GM23338 (cell line): ENCODE data around the gene SYNGR3. TPM values are rescaled to one million over a fixed set of nuclear protein-coding genes. Genes with fewer than 3 reads are reported as not detected.
A peak's percentile ranks its signal among the peaks of the same experiment; 100 is the strongest.

Experiments
- ATAC-seq: fragments of 200-7000 bp; cut with Tn5 transposase; 3 replicates; pipeline ENCODE4 v1.9.1; 2020
- DNase-seq: peaks from one replicate; pipeline ENCODE4 v3.0.0-alpha.2; 2015; ENCODE audit warnings: low spot score
- H2AFZ ChIP-seq: fragments of 200-600 bp; sonication (generic); 2 replicates; pipeline ENCODE4 v1.8.0; 2016; ENCODE audit warnings: antibody characterized with exemption, mild to moderate bottlenecking, moderate library complexity
- H3F3A ChIP-seq: fragments of 200-600 bp; sonication (generic); replicated peaks from 2 replicates; pipeline ENCODE4 v1.8.0; 2017; ENCODE audit warnings: antibody characterized with exemption, mixed run types, low read depth
- H3K27ac ChIP-seq: fragments of 200-600 bp; sonication (generic); 2 replicates; pipeline ENCODE4 v1.6.1; 2016; ENCODE audit warnings: low read depth
- H3K27me3 ChIP-seq: fragments of 200-600 bp; sonication (generic); 2 replicates; pipeline ENCODE4 v1.8.0; 2016; ENCODE audit warnings: mild to moderate bottlenecking, mixed run types, moderate library complexity; ENCODE audit not compliant: insufficient read depth
- H3K36me3 ChIP-seq: fragments of 200-600 bp; sonication (generic); 2 replicates; pipeline ENCODE4 v1.8.0; 2016; ENCODE audit warnings: mild to moderate bottlenecking; ENCODE audit not compliant: insufficient read depth
- H3K4me1 ChIP-seq: fragments of 200-600 bp; sonication (generic); 2 replicates; pipeline ENCODE4 v1.8.0; 2016; ENCODE audit warnings: mild to moderate bottlenecking, moderate library complexity; ENCODE audit not compliant: insufficient read depth
- H3K4me2 ChIP-seq: fragments of 200-600 bp; sonication (generic); 2 replicates; pipeline ENCODE4 v1.7.1; 2017; ENCODE audit warnings: mixed run types
- H3K4me3 ChIP-seq: fragments of 200-600 bp; sonication (generic); 2 replicates; pipeline ENCODE4 v1.6.1; 2016; ENCODE audit warnings: mixed run types
- H3K79me2 ChIP-seq: fragments of 200-600 bp; sonication (generic); replicated peaks from 2 replicates; pipeline ENCODE4 v1.8.0; 2017; ENCODE audit warnings: mild to moderate bottlenecking; ENCODE audit not compliant: insufficient read depth
- H3K9me2 ChIP-seq: fragments of 200-600 bp; sonication (generic); 2 replicates; pipeline ENCODE4 v1.8.0; 2017; ENCODE audit not compliant: insufficient read depth
- H4K20me1 ChIP-seq: fragments of 200-600 bp; sonication (generic); replicated peaks from 2 replicates; pipeline ENCODE4 v1.8.0; 2017; ENCODE audit warnings: mild to moderate bottlenecking; ENCODE audit not compliant: insufficient read depth
- H3K27ac Mint-ChIP-seq: 2 replicates; pipeline ENCODE4 v1.8.0; 2020; ENCODE audit warnings: inconsistent platforms, mild to moderate bottlenecking, moderate library complexity, mixed read lengths
- H3K27me3 Mint-ChIP-seq: 3 replicates; pipeline ENCODE4 v1.8.0; 2022; ENCODE audit warnings: low read depth, mild to moderate bottlenecking, moderate library complexity, mixed read lengths, inconsistent platforms; ENCODE audit not compliant: insufficient read depth, poor library complexity
- H3K36me3 Mint-ChIP-seq: 3 replicates; pipeline ENCODE4 v1.8.0; 2021; ENCODE audit warnings: low read depth, mild to moderate bottlenecking, inconsistent platforms, moderate library complexity, mixed read lengths
- H3K4me1 Mint-ChIP-seq: 3 replicates; pipeline ENCODE4 v1.8.0; 2020; ENCODE audit warnings: mild to moderate bottlenecking, inconsistent platforms, mixed read lengths
- H3K4me3 Mint-ChIP-seq: 3 replicates; pipeline ENCODE4 v1.8.0; 2021; ENCODE audit warnings: moderate library complexity, mild to moderate bottlenecking, inconsistent platforms, mixed read lengths
- H3K9me3 Mint-ChIP-seq: 3 replicates; pipeline ENCODE4 v1.8.0; 2020; ENCODE audit warnings: moderate library complexity, mild to moderate bottlenecking, inconsistent platforms, mixed read lengths
- CREB1 ChIP-seq: fragments of 250-450 bp; sonication (Bioruptor Pico); IDR thresholded peaks from 2 replicates; pipeline ENCODE4 v1.5.0; 2020; ENCODE audit warnings: low read depth, mild to moderate bottlenecking, moderate library complexity
- CTCF ChIP-seq, 2 experiments: fragments of 200-600 bp in 1 of 2; sonication (generic) in 1 of 2; conservative IDR thresholded peaks; 2 replicates each; pipeline versions ENCODE4 v1.5.1 to v1.6.1; 2016 to 2017; ENCODE audit warnings: antibody characterized with exemption in 2 of 2, low read depth in 2 of 2, mild to moderate bottlenecking in 2 of 2, moderate library complexity in 1 of 2
- EZH2 ChIP-seq: fragments of 200-600 bp; sonication (generic); IDR thresholded peaks from one replicate; pipeline ENCODE4 v1.8.0; 2017; ENCODE audit warnings: antibody characterized with exemption, mild to moderate bottlenecking, low read depth; ENCODE audit not compliant: unreplicated experiment
- JUNB ChIP-seq: IDR thresholded peaks from one replicate; pipeline ENCODE4 v1.6.1; 2016; ENCODE audit warnings: antibody characterized with exemption; ENCODE audit not compliant: unreplicated experiment
- POLR2AphosphoS5 ChIP-seq: IDR thresholded peaks from 2 replicates; pipeline ENCODE4 v1.6.1; 2016; ENCODE audit warnings: antibody characterized with exemption, low read depth
- STAT1 ChIP-seq: IDR thresholded peaks from one replicate; pipeline ENCODE4 v1.6.1; 2016; ENCODE audit warnings: antibody characterized with exemption; ENCODE audit not compliant: unreplicated experiment
- ZNF114 ChIP-seq: fragments of 250-450 bp; sonication (Bioruptor Pico); IDR thresholded peaks from 2 replicates; pipeline ENCODE4 v1.5.0; 2020; ENCODE audit warnings: mild to moderate bottlenecking, moderate library complexity
- ZNF331 ChIP-seq: fragments of 250-450 bp; sonication (Bioruptor Pico); IDR thresholded peaks from 2 replicates; pipeline ENCODE4 v1.5.0; 2020; ENCODE audit warnings: low read depth, mild to moderate bottlenecking, moderate library complexity
- polyA plus RNA-seq: library from polyadenylated mRNA; unstranded; fragments of >200 nt; fragmentation: Nextera tagmentation; extraction: Ambion mirVana; gene quantifications from 2 replicates; pipeline ENCODE4 v1.2.1, GENCODE V29; 2016
- total RNA-seq: library from RNA; depleted of rRNA; stranded (reverse); fragments of >200 nt; shearing (Covaris generic); gene quantifications from 2 replicates; pipeline ENCODE4 v1.2.3, GENCODE V29; 2014
- TF ChIP-seq, protein P1 (sequence below): IDR thresholded peaks from one replicate; pipeline ENCODE4 v1.6.1; 2018; ENCODE audit warnings: antibody characterized with exemption; ENCODE audit not compliant: unreplicated experiment

SYNGR3 gene
- total and polyA plus RNA-seq, 2 experiments from 2014 or later, result 45.4 to 77.7 TPM

DNA sequence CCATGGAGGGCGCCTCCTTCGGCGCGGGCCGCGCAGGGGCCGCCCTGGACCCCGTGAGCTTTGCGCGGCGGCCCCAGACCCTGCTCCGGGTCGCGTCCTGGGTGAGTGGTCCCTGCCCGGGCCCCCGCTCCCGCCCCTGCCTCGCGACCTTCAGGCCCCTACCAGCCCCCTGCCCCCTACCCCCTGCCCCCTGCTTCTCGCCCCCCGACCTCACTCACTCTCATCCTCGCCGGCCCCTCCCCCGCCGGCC is 256 bp downstream of the SYNGR3 start:
- ATAC-seq, result peak; percentile 2; the same call in 2 of the 3 replicates
- TF ChIP-seq JUNB, result no peak
- no peak for DNase-seq
- Histone ChIP-seq H3K79me2 (peaks cover 9% of the 10 kb centered on the region), H3K4me2 (no peak overlapping the region), H3K27ac (no peak overlapping the region), H2AFZ (no peak overlapping the region), H3F3A (peaks cover 22% of the 10 kb centered on the region), H3K4me1 (peaks cover 11% of the 10 kb centered on the region; the same call in 1 of the 2 replicates), H3K4me3 (peak overlapping the region; percentile 86), H3K27me3 (peaks cover 33% of the 10 kb centered on the region), H4K20me1 (no peaks in the 10 kb centered on the region; the same call in 1 of the 2 replicates), H3K36me3 (no peaks in the 10 kb centered on the region), H3K9me2 (no peaks in the 10 kb centered on the region)
- H3K27ac Mint-ChIP-seq, result no peak overlapping the region
- H3K27me3 Mint-ChIP-seq, result peaks cover 43% of the 10 kb centered on the region
- no peaks in the 10 kb centered on the region for H3K9me3 Mint-ChIP-seq
- H3K36me3 Mint-ChIP-seq, result peaks cover 15% of the 10 kb centered on the region
- H3K4me3 Mint-ChIP-seq, result no peak overlapping the region; the same call in 1 of the 3 replicates
- peaks cover 15% of the 10 kb centered on the region for H3K4me1 Mint-ChIP-seq

- no peaks in the 10 kb centered on the region; the same call in 1 of the 2 replicates for H4K20me1 ChIP-seq
- peaks cover 33% of the 10 kb centered on the region for H3K27me3 ChIP-seq
- H3K36me3 ChIP-seq, result no peaks in the 10 kb centered on the region
- TF ChIP-seq CREB1 (CRISPR knock-in tag), result peak; percentile 94
- TF ChIP-seq JUNB, result no peak
- peak; percentile 40 for TF ChIP-seq EZH2
- TF ChIP-seq ZNF114 (CRISPR knock-in tag), result no peak
- TF ChIP-seq POLR2AphosphoS5, result 0 out of 2 replicates have a peak, but pooled peaks have one; percentile 38
- peaks cover 4% of the 10 kb centered on the region for H3K79me2 ChIP-seq
- peaks cover 7% of the 10 kb centered on the region; the same call in 1 of the 2 replicates for H3K4me1 ChIP-seq
- H3K4me1 Mint-ChIP-seq, result peaks cover 15% of the 10 kb centered on the region
- H3K4me2 ChIP-seq, result peak overlapping the region; percentile 97
- peak overlapping the region; percentile 74 for H3K4me3 Mint-ChIP-seq
- peaks cover 42% of the 10 kb centered on the region for H3K27me3 Mint-ChIP-seq
- no peaks in the 10 kb centered on the region for H3K9me2 ChIP-seq
- no peak overlapping the region for H3K27ac ChIP-seq
- no peaks in the 10 kb centered on the region for H3K9me3 Mint-ChIP-seq
- DNase-seq, result peak; percentile 89
- no peak overlapping the region for H3K27ac Mint-ChIP-seq
- peak overlapping the region; percentile 89 for H2AFZ ChIP-seq
- peak; percentile 15 for ATAC-seq
- H3K36me3 Mint-ChIP-seq, result peaks cover 16% of the 10 kb centered on the region
- peaks cover 20% of the 10 kb centered on the region for H3F3A ChIP-seq
- H3K4me3 ChIP-seq, result peak overlapping the region; percentile 86
Measured at GRCh38 chr16:1990351-1991134, 773 bp downstream of the SYNGR3 start.

- H3K4me1 Mint-ChIP-seq, result peaks cover 15% of the 10 kb centered on the region
- Histone ChIP-seq H4K20me1 (no peaks in the 10 kb centered on the region; the same call in 1 of the 2 replicates), H3K9me2 (no peaks in the 10 kb centered on the region), H3K36me3 (no peaks in the 10 kb centered on the region), H3K27ac (no peak overlapping the region), H3F3A (peaks cover 23% of the 10 kb centered on the region), H3K4me3 (peak overlapping the region; percentile 86), H3K27me3 (peaks cover 33% of the 10 kb centered on the region), H3K4me1 (peaks cover 7% of the 10 kb centered on the region; the same call in 1 of the 2 replicates), H2AFZ (no peak overlapping the region), H3K4me2 (peak overlapping the region; percentile 97), H3K79me2 (peaks cover 4% of the 10 kb centered on the region; the same call in 1 of the 2 replicates)
- peaks cover 11% of the 10 kb centered on the region for H3K36me3 Mint-ChIP-seq
- DNase-seq (peak; percentile 57), ATAC-seq (peak; percentile 12)
- H3K4me3 Mint-ChIP-seq, result peak overlapping the region; percentile 74
- H3K27me3 Mint-ChIP-seq, result peaks cover 42% of the 10 kb centered on the region
- TF ChIP-seq ZNF331 (CRISPR knock-in tag) (no peak), CTCF (conservative IDR thresholded peaks at IDR 0.05; ENCODE audit: low read depth in 2 of 2) (no peak), CREB1 (CRISPR knock-in tag) (no peak), STAT1 (no peak), ZNF114 (CRISPR knock-in tag) (no peak)
- TF ChIP-seq, protein P1, sequence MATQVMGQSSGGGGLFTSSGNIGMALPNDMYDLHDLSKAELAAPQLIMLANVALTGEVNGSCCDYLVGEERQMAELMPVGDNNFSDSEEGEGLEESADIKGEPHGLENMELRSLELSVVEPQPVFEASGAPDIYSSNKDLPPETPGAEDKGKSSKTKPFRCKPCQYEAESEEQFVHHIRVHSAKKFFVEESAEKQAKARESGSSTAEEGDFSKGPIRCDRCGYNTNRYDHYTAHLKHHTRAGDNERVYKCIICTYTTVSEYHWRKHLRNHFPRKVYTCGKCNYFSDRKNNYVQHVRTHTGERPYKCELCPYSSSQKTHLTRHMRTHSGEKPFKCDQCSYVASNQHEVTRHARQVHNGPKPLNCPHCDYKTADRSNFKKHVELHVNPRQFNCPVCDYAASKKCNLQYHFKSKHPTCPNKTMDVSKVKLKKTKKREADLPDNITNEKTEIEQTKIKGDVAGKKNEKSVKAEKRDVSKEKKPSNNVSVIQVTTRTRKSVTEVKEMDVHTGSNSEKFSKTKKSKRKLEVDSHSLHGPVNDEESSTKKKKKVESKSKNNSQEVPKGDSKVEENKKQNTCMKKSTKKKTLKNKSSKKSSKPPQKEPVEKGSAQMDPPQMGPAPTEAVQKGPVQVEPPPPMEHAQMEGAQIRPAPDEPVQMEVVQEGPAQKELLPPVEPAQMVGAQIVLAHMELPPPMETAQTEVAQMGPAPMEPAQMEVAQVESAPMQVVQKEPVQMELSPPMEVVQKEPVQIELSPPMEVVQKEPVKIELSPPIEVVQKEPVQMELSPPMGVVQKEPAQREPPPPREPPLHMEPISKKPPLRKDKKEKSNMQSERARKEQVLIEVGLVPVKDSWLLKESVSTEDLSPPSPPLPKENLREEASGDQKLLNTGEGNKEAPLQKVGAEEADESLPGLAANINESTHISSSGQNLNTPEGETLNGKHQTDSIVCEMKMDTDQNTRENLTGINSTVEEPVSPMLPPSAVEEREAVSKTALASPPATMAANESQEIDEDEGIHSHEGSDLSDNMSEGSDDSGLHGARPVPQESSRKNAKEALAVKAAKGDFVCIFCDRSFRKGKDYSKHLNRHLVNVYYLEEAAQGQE, result no peak
- no peak overlapping the region for H3K27ac Mint-ChIP-seq
- no peaks in the 10 kb centered on the region for H3K9me3 Mint-ChIP-seq
Measured at GRCh38 chr16:1991135-1991551, 1.4 kb downstream of the SYNGR3 start.
